AG04449 (cell line): Measurements from ENCODE around the gene ZNF32.
A peak's percentile ranks its signal among the peaks of the same experiment; 100 is the strongest.

ENCODE experiments used
- CTCF ChIA-PET: fragments of 350-600 bp; formaldehyde crosslinking; extraction: SDS; loops from one replicate; lab custom pipeline; 2021; ENCODE audit warnings: antibody characterized with exemption; lab: Yijun Ruan, JAX
- POLR2A ChIA-PET: fragments of 400-600, 350-600 bp; formaldehyde crosslinking; extraction: SDS; loops from one replicate; lab custom pipeline; 2020; ENCODE audit warnings: antibody characterized with exemption, inconsistent platforms; lab: Yijun Ruan, JAX
- DNase-seq: peaks from one replicate; pipeline ENCODE4 v3.0.0-alpha.2; 2010; ENCODE audit warnings: low read depth, low spot score
- H3K4me3 ChIP-seq: 2 replicates; pipeline ENCODE4 v1.5.1; 2011; ENCODE audit warnings: low read depth, mild to moderate bottlenecking, control low read depth, low read length
- CTCF ChIP-seq: IDR thresholded peaks from one replicate; pipeline ENCODE4 v1.5.1; 2011; ENCODE audit warnings: mild to moderate bottlenecking, moderate library complexity, low read length, control low read depth, inconsistent platforms; ENCODE audit not compliant: insufficient read depth; ENCODE audit errors: missing control alignments

ZNF32 gene, protein sequence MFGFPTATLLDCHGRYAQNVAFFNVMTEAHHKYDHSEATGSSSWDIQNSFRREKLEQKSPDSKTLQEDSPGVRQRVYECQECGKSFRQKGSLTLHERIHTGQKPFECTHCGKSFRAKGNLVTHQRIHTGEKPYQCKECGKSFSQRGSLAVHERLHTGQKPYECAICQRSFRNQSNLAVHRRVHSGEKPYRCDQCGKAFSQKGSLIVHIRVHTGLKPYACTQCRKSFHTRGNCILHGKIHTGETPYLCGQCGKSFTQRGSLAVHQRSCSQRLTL

GRCh38 chr10:43648398-43649184 is at the start of gene ZNF32:
Gene ZNF32 (minus strand): TSS chr10:43648881. CDS start chr10:43646133, 2,748 bp downstream.
- POLR2A ChIA-PET, result interaction anchor here (0.9 to 1.1 kb wide), 2 partner anchors 75 to 76 kb away, joined by 3 read pairs; partner anchors contain the start of gene ZNF239

GRCh38 chr10:43698156-43698555 is 49.5 kb upstream of the ZNF32 start:
- TF ChIP-seq CTCF, result no peak
- ChIA-PET POLR2A (no interaction called here), CTCF (interaction anchor here (0.7 kb wide), 1 partner anchor 8 kb away, joined by 3 read pairs; no protein-coding TSS in a partner anchor)
- H3K4me3 ChIP-seq, result no peak overlapping the region
- DNase-seq, result no peak

More at GRCh38 chr10:43648398-43649184, at the start of gene ZNF32:
- TF ChIP-seq CTCF, result no peak
- CTCF ChIA-PET, result interaction anchor here (1.3 kb wide), 2 partner anchors 10 to 21 kb away, joined by 3 to 4 read pairs; no protein-coding TSS in a partner anchor
- no peak for DNase-seq
- peak within 1 kb of the TSS; percentile 78 for H3K4me3 ChIP-seq

DNA sequence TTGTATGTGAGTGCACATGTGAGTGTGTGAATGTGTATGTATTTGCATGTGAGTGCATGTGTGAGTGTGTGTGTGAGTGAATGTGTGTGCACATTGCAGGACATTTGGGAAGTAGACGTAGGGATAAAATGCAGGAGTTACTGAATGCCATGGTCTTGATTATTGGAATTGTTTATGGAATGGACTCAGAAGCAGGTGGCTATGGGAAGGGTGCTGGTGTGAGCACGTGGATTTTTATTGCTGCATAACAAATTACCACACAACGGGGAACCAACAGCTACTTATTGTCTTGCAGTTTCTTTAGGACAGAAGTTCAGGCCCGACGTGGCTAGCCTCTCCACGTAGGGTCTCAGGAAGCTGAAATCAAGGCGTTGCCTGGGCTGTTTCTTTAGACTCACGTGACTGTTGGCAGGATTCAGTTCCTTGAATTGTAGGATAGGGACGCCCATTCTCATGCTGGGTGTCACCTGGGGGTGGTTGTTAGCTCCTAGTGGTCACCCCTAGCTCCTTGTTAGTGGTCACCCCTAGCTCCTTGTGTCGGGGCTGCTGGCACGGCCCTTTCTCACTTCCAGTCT is 48.3 kb upstream of the ZNF32 start:
- CTCF ChIA-PET, result interaction anchor here (0.9 to 1.0 kb wide), 2 partner anchors 9 to 690 kb away, joined by 3 read pairs; no protein-coding TSS in a partner anchor
- POLR2A ChIA-PET, result no interaction called here
- H3K4me3 ChIP-seq, result no peak overlapping the region
- TF ChIP-seq CTCF, result no peak
- DNase-seq, result no peak

DNA sequence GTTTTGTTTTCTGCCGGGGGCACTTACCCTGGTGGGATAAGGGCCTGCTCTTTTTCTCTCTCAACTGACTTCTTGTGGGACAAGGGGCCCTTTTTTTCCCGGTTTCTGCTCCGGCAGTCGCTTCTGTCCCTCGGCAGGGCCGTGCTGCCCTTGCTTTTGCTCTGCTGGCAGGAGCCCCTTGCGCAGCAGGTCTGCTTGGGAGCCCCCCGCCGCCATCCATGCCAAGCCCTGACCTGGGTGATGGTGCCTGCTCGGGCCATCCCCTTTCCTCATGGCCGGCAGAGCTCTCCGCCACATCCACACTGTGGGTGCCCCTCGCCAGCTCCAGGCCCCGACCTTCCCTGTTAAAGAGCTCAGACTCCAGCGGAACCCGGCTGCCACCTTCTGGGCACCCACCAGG is 47.0 kb upstream of the ZNF32 start:
- DNase-seq, result no peak
- H3K4me3 ChIP-seq, result no peak overlapping the region
- POLR2A ChIA-PET, result no interaction called here
- TF ChIP-seq CTCF, result no peak
- CTCF ChIA-PET, result no interaction called here

GRCh38 chr10:43695321-43695720 is 46.6 kb upstream of the ZNF32 start:
- ChIA-PET POLR2A (no interaction called here), CTCF (no interaction called here)
- DNase-seq, result no peak
- no peak overlapping the region for H3K4me3 ChIP-seq
- TF ChIP-seq CTCF, result no peak

GRCh38 chr10:43694526-43694925 is 45.8 kb upstream of the ZNF32 start:
- no peak for DNase-seq
- no peak overlapping the region for H3K4me3 ChIP-seq
- CTCF ChIA-PET, result no interaction called here
- no peak for TF ChIP-seq CTCF
- POLR2A ChIA-PET, result no interaction called here
